COR-L47 (cell line): Measurements from ENCODE around the gene SETD4.
"Not testable (repeated sequence)": the region's sequence is repeated elsewhere in the genome, so short reads cannot be mapped to it uniquely, and the experiment has no call there.

Experiments
- DNase-seq: peaks from one replicate; lab custom pipeline; 2025; lab: John Stamatoyannopoulos, UW

Gene SETD4

DNA sequence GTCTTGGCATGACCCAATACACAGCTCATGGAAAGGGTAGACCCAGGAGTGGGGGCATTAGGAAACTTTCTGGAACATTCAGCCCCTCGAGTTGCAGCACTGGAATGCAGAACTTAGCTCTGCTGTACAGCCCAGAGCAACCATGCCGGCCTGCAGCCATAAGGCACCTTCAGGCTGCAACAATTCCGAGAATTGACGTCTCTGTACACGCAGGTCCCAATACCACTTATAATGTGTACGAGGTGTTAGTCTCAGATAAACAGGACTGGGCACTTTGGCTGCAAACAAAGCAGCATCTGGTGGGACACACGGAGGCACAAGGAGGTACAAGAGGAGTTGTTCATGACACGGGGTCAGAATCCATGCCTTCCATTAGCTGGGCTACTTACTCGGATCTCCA, 17.4 kb upstream of the SETD4 start:
- no peak for DNase-seq

DNA sequence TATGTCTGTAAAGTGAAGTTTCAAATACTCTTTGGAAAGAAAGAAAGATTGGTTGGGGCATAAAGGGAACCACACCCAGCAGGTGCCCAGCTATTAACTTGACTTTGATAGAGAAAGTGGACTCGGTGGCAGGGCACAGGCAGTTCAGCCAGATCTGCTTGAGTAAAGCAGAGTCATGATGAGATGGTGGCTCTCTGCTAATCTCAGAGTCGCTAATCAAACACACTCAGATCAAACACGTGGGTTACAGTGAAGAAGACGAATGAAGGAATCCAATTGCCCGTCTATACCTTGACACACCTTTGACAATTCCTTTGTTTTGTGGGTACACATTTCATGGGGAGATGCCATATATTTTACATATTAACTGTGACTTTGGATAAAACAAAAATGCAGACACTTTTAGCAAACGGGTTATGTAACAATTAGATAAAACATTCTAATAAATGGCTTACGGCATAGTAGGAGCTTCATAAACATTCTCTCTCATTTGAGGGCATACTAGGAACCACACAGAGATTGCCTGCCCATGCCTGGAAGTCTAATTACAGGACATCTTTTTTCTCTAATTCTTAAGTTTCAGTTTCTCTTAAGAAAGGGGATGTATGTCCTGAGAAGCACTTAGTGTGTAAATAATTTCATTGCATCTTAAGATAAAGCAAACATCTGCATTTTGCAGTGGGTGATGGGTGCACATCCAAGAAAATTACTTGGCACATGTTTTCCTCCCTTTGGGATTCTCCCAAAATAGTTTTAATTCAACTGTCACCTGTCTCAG, 16.7 kb upstream of the SETD4 start:
- no peak for DNase-seq

DNA sequence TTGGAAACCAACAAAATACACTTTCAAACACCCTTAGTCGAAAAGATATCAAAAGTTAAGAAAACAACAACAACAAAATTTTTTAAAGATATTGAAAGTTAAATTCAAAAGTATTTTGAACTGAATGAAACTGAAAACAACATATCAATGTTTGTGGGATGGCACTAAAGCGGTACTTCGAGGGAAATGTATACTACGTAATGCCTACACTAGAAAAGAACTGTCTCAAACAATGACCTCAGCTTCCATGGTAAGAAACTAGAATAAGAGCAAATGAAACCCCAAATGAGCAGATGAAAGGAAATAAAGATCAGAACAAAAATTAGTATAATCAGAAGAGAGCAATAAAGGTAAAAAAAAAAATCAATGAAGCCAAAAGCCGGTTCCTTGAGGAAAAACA, 15.6 kb upstream of the SETD4 start:
- no peak for DNase-seq

DNA sequence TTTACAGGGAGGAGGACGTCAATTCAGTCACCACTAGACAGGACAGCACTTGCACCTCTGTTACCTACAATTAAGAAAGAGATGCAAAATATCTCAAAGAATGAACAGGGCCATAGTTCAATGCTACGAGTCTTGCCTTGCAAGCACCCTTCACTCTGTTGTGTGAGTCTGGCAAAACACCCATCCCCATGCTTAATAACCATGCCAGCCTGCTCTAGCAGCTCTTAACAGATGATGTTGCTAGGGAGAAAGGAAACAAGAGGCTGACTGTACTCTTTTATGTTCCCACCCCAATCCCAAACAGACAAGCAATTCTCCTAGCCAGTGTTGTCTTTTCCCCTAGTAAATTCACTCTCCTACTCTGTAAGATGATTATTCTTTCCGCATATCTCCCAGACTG, 14.8 kb upstream of the SETD4 start:
- no peak for DNase-seq

DNA sequence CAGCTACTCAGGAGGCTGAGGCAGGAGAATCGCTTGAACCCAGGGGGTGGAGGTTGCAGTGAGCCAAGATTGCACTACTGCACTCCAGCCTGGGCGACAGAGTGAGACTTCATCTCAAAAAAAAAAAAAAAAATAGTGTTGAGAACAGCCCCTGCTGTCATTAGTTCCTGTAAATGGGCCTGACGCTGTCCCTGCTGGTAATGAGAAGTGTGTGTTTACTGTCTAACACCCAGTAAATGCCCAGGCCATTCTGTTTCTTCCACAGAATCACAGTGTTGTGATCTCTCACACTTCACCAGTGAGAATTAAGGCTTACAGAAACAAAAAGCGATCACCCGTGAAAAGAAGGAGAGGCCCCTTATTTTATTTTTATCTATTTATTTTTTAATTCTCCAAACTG, 13.6 kb upstream of the SETD4 start:
- not testable (repeated sequence) for DNase-seq

DNA sequence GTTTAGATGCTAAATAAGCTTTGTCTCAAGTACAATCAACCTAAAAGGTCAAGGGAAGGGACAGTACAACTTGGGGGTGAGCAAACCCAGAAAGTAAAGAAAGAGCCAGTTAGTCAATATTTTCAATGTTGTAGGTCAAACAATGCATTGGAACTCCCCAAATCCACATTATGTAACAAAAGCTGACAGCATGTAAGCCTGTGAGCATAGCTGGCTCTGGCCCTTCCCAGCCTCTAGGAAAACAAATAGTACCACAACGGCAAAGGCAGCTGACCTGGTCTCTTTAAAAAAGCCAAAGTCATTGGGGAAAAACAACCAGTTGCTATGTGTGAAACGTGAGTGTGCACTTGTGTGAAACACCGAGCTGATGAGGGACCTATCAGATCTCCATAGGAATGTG, 12.9 kb upstream of the SETD4 start:
- no peak for DNase-seq

DNA sequence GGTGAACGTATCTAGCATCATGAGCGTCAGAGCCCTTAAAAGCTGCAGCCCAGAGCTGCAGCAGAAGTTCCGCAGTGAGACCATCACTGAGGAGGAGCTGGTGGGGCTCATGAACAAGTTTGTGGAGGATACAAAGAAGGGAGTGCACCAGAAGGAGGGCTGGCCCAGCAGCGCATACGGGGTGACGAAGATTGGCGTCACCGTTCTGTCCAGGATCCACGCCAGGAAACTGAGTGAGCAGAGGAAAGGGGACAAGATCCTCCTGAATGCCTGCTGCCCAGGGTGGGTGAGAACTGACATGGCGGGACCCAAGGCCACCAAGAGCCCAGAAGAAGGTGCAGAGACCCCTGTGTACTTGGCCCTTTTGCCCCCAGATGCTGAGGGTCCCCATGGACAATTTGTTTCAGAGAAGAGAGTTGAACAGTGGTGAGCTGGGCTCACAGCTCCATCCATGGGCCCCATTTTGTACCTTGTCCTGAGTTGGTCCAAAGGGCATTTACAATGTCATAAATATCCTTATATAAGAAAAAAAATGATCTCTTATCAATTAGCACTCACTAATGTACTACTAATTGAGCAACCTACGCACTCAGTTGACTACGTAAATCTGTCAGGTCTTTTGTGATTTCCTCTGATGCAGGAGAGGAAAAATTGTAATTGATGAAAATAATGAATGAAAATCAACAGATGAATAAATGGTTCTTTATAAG, 12.3 kb upstream of the SETD4 start:
- DNase-seq = no peak

DNA sequence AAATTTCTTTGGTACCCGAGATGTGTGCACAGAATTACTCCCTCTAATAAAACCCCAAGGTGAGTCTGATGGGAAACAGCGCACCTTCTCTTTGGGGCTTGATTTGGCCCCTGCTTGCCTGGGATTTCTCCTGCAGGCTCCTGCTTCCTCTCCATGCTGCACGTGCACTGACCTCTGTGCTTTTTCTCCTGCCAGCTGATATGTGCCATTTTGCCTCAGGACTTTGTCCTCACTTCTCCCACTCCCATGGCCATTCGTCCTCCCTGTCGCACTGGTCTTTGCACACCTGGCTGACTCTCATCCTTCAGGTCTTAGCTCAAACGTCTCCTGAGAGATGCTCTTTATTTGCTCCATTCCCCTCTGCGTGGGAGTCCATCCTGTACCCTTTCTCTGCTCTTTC, 10.7 kb upstream of the SETD4 start:
- no peak for DNase-seq

DNA sequence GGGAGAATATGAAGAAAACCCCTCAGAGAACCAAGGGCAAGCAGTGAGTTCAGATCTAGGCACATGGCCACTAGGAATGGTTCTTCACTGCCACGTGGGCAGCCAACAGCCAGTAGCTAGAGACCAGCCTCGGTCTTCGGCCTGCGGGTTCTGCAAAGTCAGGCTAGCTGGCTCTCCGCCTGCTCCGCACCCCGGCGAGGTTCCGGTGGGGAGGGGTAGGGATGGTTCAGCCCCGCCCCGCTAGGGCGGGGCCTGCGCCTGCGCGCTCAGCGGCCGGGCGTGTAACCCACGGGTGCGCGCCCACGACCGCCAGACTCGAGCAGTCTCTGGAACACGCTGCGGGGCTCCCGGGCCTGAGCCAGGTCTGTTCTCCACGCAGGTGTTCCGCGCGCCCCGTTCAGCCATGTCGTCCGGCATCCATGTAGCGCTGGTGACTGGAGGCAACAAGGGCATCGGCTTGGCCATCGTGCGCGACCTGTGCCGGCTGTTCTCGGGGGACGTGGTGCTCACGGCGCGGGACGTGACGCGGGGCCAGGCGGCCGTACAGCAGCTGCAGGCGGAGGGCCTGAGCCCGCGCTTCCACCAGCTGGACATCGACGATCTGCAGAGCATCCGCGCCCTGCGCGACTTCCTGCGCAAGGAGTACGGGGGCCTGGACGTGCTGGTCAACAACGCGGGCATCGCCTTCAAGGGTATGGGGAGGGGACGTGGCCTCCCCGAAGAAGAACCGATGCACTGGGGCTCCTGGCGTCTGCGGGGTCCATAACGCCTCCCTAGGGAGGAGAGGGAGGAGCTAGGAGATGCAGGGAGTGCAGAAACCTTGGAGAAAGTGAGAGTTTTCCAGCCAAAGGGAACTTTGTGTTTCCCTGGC, 9.6 kb upstream of the SETD4 start, which contains the start of gene CBR1:
Gene CBR1 (plus strand): TSS at position 312 of the 871 bp plus-strand sequence. CDS start 92 bp downstream, at position 404.
- DNase-seq = peak; percentile 92

DNA sequence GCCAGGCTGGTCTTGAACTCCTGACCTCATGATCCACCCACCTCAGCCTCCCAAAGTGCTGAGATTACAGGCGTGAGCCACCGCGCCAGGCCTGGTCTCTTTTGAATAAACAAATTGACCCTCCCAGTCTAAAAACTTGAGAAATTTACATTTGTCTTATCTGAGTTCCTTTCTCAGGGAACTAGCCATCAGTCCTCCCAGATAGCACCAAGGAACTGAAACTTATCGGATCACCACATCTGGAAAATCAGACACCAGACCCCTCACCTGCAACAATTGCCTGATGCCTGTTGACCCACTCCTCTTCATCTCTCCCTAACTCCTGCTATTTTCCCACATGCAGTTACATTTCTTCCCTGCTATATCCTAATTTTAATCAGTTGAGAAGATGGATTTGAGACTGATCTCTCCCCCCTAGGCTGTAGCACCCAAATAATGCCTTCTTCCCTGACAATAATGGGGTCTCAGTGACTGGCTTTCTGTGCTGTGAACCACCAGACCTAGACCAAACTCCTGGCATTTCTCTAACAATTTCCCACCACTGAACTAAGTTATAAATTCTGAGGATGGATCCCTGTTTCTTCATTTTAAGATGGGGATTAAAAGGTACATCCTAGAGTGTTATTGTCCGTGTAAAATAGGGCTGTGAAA, 8.5 kb upstream of the SETD4 start:
- no peak for DNase-seq

DNA sequence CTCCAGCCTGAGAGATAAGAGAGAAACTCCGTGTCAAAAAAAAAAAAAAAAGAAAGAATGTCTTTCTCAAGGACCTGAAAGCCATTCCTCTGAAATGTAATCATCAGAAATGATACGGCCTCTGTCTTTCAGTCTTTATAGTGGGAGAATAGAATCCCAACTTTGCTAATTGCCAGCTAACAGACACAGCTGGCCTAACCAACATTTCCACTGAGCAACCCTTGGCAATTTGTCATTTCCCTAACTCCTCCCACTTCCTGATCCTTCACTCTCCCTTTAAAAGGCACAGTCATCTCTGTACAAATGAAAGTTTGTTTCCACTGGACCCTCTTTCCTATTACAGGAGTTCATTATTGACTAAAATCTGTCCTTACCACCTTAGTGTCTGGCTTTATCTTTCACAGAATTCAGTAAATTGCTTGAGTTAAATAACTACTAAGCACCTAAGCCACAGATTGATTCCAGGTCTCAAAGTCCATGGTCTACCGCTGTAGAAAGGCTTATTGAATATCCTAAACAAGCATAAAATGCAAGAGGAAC, 5.2 kb upstream of the SETD4 start:
- no peak for DNase-seq

DNA sequence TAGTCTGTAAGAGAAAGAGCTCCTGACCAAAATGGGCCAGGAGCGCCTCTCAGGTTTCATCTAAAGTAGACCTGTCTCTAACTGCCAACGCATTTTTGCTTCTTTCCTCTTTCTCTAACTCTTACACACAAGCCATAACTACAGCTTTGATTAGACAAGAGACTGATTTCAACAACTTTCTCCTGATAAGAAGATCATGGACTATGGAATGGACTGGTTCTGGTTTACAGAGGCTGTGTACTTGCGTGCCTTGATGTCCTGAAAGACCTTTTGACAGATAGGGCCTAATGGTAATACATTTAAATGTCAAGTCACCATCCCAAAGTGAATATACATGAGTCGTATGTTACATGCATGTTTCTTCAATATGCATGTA, 3.7 kb upstream of the SETD4 start:
- no peak for DNase-seq

DNA sequence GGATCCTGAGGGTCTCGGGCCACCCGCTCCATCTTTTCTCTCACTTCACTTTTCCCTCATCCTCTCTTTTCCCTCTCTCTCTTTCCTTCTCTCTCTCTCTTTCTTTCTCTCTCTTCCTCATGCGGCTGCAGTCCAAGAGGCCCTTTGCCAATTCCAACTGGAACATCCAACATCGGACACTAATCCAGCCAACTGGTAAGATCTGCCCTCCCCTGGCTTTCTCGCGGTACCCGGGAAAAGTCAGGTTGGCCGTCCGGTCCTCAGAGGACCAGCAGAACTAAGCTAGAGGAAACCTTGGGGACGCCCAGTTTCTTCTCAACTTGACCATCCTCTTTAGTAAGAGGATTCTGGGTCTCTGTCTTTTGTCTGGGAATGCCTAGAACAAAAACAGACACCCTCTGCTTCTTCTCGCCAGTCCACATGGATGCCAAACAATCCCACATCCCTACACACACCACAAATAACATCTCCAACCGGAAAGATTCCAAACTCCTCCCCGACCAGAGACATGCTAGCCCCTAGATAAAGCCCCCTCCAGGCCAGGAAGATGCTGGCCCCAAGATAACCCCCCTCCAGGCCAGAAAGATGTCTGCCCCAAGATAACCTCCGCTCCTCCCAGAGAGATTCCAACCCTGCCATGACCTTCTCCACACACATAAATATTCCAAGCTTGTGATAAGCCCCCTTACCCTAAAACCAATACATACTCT, 3.2 kb upstream of the SETD4 start:
- DNase-seq = no peak

DNA sequence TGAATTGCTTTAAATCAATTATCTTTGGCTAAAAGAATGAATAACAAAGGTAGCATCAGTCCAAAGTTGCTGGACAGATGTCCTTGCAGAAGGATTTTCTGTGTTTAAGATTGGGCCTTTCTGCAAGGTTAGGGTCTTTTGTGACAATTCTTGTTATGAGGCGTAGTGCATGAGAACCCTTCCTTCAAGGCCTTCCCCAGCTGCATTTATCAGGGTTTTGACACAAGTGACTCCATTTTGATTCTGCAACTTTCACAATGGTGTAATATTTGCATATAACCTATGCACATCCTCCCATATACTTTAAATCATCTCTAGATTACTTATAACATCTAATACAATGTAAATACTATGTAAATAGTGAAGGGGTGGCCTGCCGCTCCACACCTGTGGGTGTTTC, 1.1 kb upstream of the SETD4 start:
- DNase-seq = no peak

DNA sequence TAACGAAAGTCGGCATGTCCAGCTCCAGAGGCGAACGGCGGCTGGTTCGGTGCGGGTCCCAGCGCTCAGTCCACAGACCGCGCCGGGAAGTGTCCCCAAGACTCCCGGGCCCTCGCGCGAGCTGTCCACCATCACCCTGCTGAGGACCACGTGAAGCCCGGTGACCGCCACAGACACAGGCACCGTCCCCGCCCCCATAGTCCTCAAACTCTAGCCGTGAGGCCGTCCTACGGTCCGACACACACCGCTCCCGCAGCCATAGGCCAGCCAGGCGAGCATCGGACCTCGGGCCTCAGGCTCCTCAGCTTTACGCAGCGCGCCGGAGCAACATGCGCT, 535 bp downstream of the SETD4 start:
- DNase-seq = peak; percentile 39

DNA sequence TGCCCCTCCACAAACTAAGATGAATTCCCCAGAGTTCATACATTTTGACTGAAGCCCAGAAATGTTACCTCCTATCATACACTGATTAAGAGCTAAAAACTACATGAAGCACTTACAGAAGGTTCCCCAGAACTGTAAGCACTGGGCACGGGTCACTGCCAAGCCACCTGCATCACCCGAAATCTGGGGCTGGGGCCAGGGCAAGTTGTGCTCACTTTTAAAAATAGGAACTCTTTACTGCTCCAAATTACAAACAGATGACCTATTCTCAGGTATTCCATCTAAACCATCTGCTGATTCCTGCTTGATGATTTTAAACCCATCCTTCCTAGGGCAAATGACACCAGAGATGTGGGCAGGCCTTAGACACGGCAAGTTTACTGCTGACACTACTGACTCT, 4.8 kb downstream of the SETD4 start:
- DNase-seq = no peak

DNA sequence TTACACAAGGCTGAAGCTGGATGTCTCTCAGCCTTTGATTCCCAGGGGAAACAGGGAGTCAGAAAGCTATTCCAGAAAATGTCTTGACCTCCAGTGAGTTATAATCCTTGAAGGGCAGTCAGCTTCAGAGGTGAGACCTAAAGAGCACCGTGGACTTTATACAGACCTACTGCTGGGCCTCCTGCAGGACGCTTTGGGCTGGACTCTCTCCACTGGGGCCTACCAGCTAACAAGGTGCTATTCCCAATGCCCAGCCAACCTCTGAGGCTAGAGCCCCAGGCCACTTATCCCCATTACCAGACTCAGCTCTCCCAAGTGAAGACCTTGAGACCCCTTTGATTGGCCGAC, 6.6 kb downstream of the SETD4 start:
- no peak for DNase-seq

DNA sequence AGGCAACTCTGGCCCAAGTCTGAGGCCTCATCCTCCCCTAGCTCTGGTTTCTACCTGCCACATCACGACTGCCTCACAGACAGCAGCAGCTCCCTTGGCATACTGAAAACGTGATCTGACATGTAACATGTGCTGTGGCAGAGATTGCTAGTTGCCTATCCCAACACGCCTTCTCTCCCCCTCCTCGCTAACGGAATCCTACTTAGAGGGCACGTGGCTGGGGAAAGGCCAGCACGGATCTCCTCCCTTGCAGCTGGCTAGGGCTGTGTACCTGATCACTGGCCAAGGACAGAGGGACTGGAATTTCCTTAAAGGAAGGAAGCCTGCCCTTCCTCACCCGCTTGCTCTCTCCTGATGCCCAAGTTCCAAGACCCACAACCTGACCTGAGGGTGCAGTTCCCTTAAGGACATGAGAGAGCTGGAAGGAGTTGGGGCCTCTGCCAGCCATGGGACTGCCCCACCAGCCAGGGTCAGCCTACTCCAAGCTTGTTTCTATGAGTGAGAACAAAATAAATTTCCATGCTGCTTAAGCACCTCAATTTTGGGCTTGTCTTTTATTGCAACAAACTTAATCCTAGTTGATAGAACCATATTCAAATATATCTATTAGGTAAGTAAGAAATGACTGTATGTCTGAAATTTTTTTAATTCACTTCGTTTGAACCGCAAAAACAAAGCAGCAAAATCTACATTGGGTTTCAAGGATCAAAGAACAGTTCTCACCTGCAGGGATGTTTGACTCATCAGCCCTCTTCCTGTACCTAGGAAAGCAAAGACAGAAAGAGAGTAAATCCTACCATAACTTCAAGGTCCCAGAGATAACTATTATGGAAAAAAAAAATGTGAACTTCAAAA, 7.2 kb downstream of the SETD4 start:
- no peak for DNase-seq

DNA sequence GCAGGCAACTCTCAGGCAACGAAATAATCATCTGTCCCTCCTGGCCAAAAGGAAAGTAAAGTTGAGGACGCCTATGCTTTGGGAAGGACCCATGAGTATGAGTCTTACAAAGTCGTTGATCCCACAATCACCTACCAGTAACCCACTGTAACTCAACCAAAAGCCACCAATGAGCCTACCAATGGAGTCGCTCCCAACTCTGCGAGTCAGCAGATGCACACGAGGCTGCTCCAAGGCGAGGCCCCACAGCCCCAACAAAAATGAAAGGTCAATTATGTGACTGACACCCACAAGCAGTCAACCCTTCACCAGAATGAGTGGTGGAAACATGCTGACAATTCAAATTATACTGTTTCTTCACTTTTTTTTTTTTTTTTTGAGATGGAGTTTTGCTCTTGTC, 12.0 kb downstream of the SETD4 start:
- no peak for DNase-seq

DNA sequence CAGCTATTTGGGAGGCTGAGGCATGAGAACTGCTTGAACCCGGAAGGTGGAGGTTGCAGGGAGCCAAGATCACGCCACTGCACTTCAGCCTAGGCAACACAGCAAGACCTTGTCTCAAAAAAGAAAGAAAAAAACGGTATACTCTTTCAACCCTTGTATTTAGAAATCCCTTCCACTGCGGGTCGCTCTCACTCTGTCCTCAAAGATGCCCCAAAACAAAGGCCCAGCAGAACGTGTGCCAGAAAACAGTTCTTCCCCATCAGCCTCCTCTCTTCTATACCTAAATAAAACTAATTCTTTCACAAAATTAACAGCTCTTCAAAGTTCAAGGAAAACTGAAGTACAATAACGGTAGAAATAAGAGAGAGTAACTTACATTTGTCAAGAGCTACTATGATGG, 13.2 kb downstream of the SETD4 start:
- no peak for DNase-seq

DNA sequence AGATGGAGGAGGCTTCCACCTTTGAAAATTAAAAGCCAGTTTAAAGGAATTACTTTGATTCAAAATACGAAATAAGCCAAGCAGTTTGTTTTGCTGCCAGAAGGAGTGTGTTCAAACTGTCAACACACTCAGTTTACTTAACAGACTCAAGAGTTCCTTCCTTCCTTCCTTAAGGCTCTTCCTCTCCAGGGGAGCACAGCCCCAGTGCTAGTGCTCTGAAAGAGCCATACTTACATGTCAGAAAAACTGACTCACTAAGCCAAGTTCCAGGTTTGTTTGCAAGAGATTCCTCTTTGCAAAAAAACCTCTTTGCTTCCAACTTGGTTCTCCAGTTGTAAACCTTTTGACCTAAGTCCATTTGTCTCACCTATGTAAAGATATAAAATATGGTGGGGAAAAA, 14.3 kb downstream of the SETD4 start:
- no peak for DNase-seq
